Left forelimb (tissue), 1 donor: Measurements from ENCODE around the gene ACER3.
A peak's percentile ranks its signal among the peaks of the same experiment; 100 is the strongest.
"Not testable (repeated sequence)": the region's sequence is repeated elsewhere in the genome, so short reads cannot be mapped to it uniquely, and the experiment has no call there.

Experiments
- DNase-seq: peaks from one replicate; pipeline ENCODE4 v3.0.0-alpha.2; 2018; ENCODE audit warnings: low spot score

The ACER3 gene

GRCh38 chr11:77038029-77038824, 177.5 kb downstream of the ACER3 start:
- no peak for DNase-seq

GRCh38 chr11:77038825-77039326, 178.2 kb downstream of the ACER3 start:
- DNase-seq, result no peak

DNA sequence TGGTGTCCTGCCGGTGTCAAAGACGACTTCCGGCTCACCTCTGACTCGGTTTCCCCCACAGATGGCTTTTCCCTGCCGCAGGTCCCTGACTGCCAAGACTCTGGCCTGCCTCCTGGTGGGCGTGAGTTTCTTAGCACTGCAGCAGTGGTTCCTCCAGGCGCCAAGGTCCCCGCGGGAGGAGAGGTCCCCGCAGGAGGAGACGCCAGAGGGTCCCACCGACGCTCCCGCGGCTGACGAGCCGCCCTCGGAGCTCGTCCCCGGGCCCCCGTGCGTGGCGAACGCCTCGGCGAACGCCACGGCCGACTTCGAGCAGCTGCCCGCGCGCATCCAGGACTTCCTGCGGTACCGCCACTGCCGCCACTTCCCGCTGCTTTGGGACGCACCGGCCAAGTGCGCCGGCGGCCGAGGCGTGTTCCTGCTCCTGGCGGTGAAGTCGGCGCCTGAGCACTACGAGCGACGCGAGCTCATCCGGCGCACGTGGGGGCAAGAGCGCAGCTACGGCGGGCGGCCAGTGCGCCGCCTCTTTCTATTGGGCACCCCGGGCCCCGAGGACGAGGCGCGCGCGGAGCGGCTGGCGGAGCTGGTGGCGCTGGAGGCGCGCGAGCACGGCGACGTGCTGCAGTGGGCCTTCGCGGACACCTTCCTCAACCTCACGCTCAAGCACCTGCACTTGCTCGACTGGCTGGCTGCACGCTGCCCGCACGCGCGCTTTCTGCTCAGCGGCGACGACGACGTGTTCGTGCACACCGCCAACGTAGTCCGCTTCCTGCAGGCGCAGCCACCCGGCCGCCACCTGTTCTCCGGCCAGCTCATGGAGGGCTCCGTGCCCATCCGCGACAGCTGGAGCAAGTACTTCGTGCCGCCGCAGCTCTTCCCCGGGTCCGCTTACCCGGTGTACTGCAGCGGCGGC, 179.0 kb downstream of the ACER3 start:
- DNase-seq, result no peak

- DNase-seq, result no peak
These were observed 179.7 kb downstream of the ACER3 start for GRCh38 chr11:77040401-77040777.

GRCh38 chr11:77040889-77041288, 180.2 kb downstream of the ACER3 start:
- DNase-seq, result no peak

- DNase-seq, result no peak
These were observed 181.5 kb downstream of the ACER3 start for GRCh38 chr11:77042111-77042726.

GRCh38 chr11:77044356-77044755, 183.6 kb downstream of the ACER3 start:
- no peak for DNase-seq

DNA sequence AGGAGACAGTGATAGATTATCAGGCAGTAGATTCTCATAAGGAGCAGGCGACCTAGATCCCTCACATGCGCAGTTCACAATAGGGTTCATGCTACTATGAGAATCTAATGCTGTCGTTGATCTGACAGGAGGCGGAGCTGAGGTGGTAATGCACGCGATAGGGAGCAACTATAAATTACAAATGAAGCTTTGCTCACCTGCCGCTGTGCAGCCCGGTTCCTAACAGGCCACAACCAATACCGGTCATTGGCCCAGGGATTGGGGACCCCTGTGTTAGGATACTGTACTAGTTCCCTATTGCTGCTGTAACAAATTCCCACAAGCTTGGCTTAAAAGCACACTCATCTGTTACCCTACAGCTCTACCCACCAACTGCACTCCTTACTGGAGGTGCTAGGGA, 184.2 kb downstream of the ACER3 start:
- DNase-seq, result no peak

- DNase-seq, result no peak
These were observed 185.4 kb downstream of the ACER3 start for GRCh38 chr11:77046060-77046501.

DNA sequence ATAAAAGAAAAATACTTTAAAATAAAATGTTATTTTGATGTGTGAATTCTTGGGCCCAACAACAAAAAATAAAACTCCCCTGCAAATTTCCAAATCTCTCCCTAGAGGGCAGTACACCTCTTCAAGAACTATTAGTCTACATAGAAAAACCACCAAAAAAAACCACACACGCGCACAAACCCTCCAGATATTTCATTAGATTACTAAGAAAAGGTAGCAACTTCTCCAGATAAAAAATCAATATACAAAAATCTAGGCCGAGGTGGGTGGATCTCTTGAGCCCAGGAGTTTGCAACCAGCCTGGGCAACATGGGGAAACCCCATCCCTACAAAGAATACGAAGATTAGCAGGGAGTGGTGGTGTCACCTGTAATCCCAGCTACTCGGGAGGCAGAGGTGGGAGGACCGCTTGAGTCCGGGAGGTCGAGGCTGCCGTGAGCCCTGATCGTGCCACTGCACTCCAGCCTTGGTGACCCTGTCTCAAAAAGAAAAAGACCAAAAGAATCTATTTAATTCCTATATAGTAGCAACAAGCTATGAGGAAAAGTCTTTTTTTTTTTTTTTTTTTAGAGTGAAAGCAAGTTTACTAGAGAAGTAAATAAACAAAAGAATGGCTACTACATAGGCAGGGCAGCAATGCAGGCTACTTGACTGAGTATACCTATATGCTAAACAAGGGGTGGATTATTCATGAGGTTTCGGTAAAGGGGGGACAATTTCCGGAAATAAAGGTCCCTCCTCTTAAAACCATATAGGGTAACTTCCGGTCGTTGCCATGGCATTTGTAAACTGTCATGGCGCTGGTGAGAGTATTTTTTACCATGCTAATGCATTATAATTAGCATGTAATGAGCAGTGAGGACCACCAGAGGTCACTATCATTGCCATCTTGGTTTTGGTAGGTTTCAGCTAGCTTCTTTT, 186.5 kb downstream of the ACER3 start:
- peak; percentile 70 for DNase-seq

DNA sequence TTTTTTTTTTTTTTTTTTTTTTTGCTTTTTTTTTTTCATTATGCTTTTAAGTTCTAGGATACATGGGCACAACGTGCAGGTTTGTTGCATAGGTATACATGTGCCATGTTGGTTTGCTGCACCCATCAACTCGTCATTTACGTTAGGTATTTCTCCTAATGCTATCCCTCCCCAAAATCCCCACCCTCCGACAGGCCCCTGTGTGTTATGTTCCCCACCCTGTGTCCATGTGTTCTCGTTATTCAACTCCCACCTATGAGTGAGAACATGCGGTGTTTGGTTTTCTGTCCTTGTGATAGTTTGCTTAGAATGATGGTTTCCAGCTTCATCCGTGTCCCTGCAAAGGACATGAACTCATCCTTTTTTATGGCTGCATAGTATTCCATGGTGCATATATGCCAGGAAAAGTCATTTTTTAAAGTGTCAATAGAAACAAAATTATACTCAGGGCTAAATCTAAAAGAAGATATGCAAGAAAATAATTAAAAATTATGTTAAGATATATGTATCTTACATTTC, 187.3 kb downstream of the ACER3 start:
- DNase-seq, result not testable (repeated sequence)

GRCh38 chr11:77049026-77049425, 188.3 kb downstream of the ACER3 start:
- DNase-seq, result no peak

- no peak for DNase-seq
These were observed 190.8 kb downstream of the ACER3 start for GRCh38 chr11:77051511-77051910.

GRCh38 chr11:77052518-77052917, 191.8 kb downstream of the ACER3 start:
- DNase-seq, result no peak

GRCh38 chr11:77053217-77054015, 192.7 kb downstream of the ACER3 start:
- no peak for DNase-seq

GRCh38 chr11:77054084-77054483, 193.4 kb downstream of the ACER3 start:
- DNase-seq, result no peak

- DNase-seq, result no peak
These were observed 194.4 kb downstream of the ACER3 start for GRCh38 chr11:77055101-77055561.

DNA sequence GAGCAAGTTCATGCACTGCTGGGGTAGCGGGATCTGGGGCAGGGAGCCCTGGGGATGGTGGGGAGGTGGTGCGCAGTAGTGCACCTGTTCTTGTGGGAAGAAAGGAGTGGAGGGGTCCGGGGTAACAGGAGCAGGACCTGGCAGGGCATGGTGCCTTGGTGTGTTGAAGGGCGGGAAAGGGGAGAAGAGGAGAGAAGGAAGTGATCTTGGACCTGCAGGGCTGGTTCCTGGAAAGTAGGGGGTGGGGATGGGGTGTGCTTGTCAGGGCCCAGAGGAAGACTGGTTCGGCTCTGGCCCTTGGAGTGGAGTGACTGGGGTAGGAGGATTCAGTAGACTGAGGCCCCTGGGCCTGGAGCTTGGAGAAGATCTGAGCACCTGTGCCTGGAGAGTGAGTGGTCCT, 195.2 kb downstream of the ACER3 start:
- no peak for DNase-seq

GRCh38 chr11:77056814-77057402, 196.2 kb downstream of the ACER3 start:
- no peak for DNase-seq
